GM18511 (cell line): Measurements from ENCODE around the gene RNF152.

ENCODE experiments used
- ATAC-seq: cut with Tn5 transposase; IDR thresholded peaks from one replicate; pipeline ENCODE4 v1.9.1; 2021; ENCODE audit warnings: mild to moderate bottlenecking, moderate library complexity; ENCODE audit not compliant: unreplicated experiment

The RNF152 gene

GRCh38 chr18:61894751-61895524 lies 2.1 kb upstream of the RNF152 start:
- no peak for ATAC-seq

GRCh38 chr18:61893971-61894750 lies 1.4 kb upstream of the RNF152 start:
- peak; percentile 77 for ATAC-seq

GRCh38 chr18:61893309-61893970 lies 633 bp upstream of the RNF152 start:
- ATAC-seq, result peak; percentile 21

- ATAC-seq, result no peak
Measured at GRCh38 chr18:61891894-61892293, 913 bp downstream of the RNF152 start.

- ATAC-seq, result no peak
Measured at GRCh38 chr18:61891271-61891670, 1.5 kb downstream of the RNF152 start.

- no peak for ATAC-seq
Measured at GRCh38 chr18:61890344-61890743, 2.5 kb downstream of the RNF152 start.

GRCh38 chr18:61889541-61889940 lies 3.3 kb downstream of the RNF152 start:
- no peak for ATAC-seq

- no peak for ATAC-seq
Measured at GRCh38 chr18:61888622-61889021, 4.2 kb downstream of the RNF152 start.

- ATAC-seq, result no peak
Measured at GRCh38 chr18:61887838-61888237, 5.0 kb downstream of the RNF152 start.

GRCh38 chr18:61883547-61883946 lies 9.3 kb downstream of the RNF152 start:
- ATAC-seq, result no peak

GRCh38 chr18:61882296-61883004 lies 10.4 kb downstream of the RNF152 start:
- no peak for ATAC-seq

GRCh38 chr18:61876899-61877298 lies 15.9 kb downstream of the RNF152 start:
- no peak for ATAC-seq

- no peak for ATAC-seq
Measured at GRCh38 chr18:61870151-61870550, 22.7 kb downstream of the RNF152 start.

GRCh38 chr18:61869636-61870035 lies 23.2 kb downstream of the RNF152 start:
- no peak for ATAC-seq

GRCh38 chr18:61865466-61866175 lies 27.2 kb downstream of the RNF152 start:
- ATAC-seq, result no peak

- ATAC-seq, result no peak
Measured at GRCh38 chr18:61861372-61861771, 31.4 kb downstream of the RNF152 start.

GRCh38 chr18:61860302-61860701 lies 32.5 kb downstream of the RNF152 start:
- no peak for ATAC-seq

GRCh38 chr18:61859113-61859512 lies 33.7 kb downstream of the RNF152 start:
- ATAC-seq, result no peak

GRCh38 chr18:61856678-61857077 lies 36.1 kb downstream of the RNF152 start:
- ATAC-seq, result no peak
